ENCODE data around the gene OPN3. TPM values are rescaled to one million over a fixed set of nuclear protein-coding genes. Genes with fewer than 3 reads are reported as not detected.

The OPN3 gene
- total and polyA plus RNA-seq, 9 of the 15 experiments (the other 6 are each of a cell fraction or from before 2014, with no cell fraction given) = 4.2 to 34.6 (median 17.0) TPM

Other genes starting within 250 kb of the OPN3 start
- gene FH, start 120.6 kb downstream of the OPN3 start, total RNA-seq (2014; rRNA removed) = 130 and 160 TPM in 2 replicates
- 240 and 270 TPM in 2 replicates for gene FH, start 120.6 kb downstream of the OPN3 start, total RNA-seq (2014; rRNA removed; fragmentation: Illumina TruSeq; extraction: Trizol)
- 214 and 215 TPM in 2 replicates for gene FH, start 120.6 kb downstream of the OPN3 start, total RNA-seq (2015; rRNA removed; fragmentation: Illumina TruSeq; extraction: Trizol)
- 208 and 211 TPM in 2 replicates for gene FH, start 120.6 kb downstream of the OPN3 start, total RNA-seq (2021)
- 184 and 233 TPM in 2 replicates for gene FH, start 120.6 kb downstream of the OPN3 start, polyA plus RNA-seq (2011; rRNA removed)
- gene FH, start 120.6 kb downstream of the OPN3 start, polyA plus RNA-seq (2014; fragmentation: Illumina TruSeq; extraction: Trizol) = 187 and 196 TPM in 2 replicates
- gene FH, start 120.6 kb downstream of the OPN3 start, polyA plus RNA-seq (2014; fragmentation: Nextera tagmentation; extraction: Ambion mirVana) = 100 to 1,000 TPM; 117 to 163 TPM
- 224 and 237 TPM in 2 replicates for gene FH, start 120.6 kb downstream of the OPN3 start, polyA plus RNA-seq (2014; rRNA removed)
- gene KMO, start 108.0 kb downstream of the OPN3 start, total RNA-seq (2014; rRNA removed) = not detected in 2 replicates
- gene KMO, start 108.0 kb downstream of the OPN3 start, total RNA-seq (2014; rRNA removed; fragmentation: Illumina TruSeq; extraction: Trizol) = not detected in 2 replicates
- gene KMO, start 108.0 kb downstream of the OPN3 start, total RNA-seq (2015; rRNA removed; fragmentation: Illumina TruSeq; extraction: Trizol) = 0.11 and 0.19 TPM in 2 replicates
- not detected in 2 replicates for gene KMO, start 108.0 kb downstream of the OPN3 start, total RNA-seq (2021)
- 0.01 and 0.03 TPM in 2 replicates for gene KMO, start 108.0 kb downstream of the OPN3 start, polyA plus RNA-seq (2011; rRNA removed)
- not detected in 2 replicates for gene KMO, start 108.0 kb downstream of the OPN3 start, polyA plus RNA-seq (2014; fragmentation: Illumina TruSeq; extraction: Trizol)
- under 1 TPM in 1 of 2 experiments, not detected in 1; 0.01 TPM for gene KMO, start 108.0 kb downstream of the OPN3 start, polyA plus RNA-seq (2014; fragmentation: Nextera tagmentation; extraction: Ambion mirVana)
- gene KMO, start 108.0 kb downstream of the OPN3 start, polyA plus RNA-seq (2014; rRNA removed) = 0.04 TPM in 1 of 2 replicates, not detected in the other
- 48.5 and 54.5 TPM in 2 replicates for gene CHML, start within 50 bp of the OPN3 start, total RNA-seq (2014; rRNA removed)
- 88.3 and 95.1 TPM in 2 replicates for gene CHML, start within 50 bp of the OPN3 start, total RNA-seq (2014; rRNA removed; fragmentation: Illumina TruSeq; extraction: Trizol)
- gene CHML, start within 50 bp of the OPN3 start, total RNA-seq (2015; rRNA removed; fragmentation: Illumina TruSeq; extraction: Trizol) = 57.4 and 63.9 TPM in 2 replicates
- gene CHML, start within 50 bp of the OPN3 start, total RNA-seq (2021) = 77.4 and 84.2 TPM in 2 replicates
- 65.1 and 75.1 TPM in 2 replicates for gene CHML, start within 50 bp of the OPN3 start, polyA plus RNA-seq (2011; rRNA removed)
- 51.0 and 62.8 TPM in 2 replicates for gene CHML, start within 50 bp of the OPN3 start, polyA plus RNA-seq (2014; fragmentation: Illumina TruSeq; extraction: Trizol)
- gene CHML, start within 50 bp of the OPN3 start, polyA plus RNA-seq (2014; fragmentation: Nextera tagmentation; extraction: Ambion mirVana) = 10 to 100 TPM; 13.0 to 15.9 TPM
- 35.1 and 35.8 TPM in 2 replicates for gene CHML, start within 50 bp of the OPN3 start, polyA plus RNA-seq (2014; rRNA removed)
- not detected in 2 replicates for gene WDR64, start 11.9 kb upstream of the OPN3 start, total RNA-seq (2014; rRNA removed)
- gene WDR64, start 11.9 kb upstream of the OPN3 start, total RNA-seq (2014; rRNA removed; fragmentation: Illumina TruSeq; extraction: Trizol) = 0.06 and 0.29 TPM in 2 replicates
- not detected in 2 replicates for gene WDR64, start 11.9 kb upstream of the OPN3 start, total RNA-seq (2015; rRNA removed; fragmentation: Illumina TruSeq; extraction: Trizol)
- not detected in 2 replicates for gene WDR64, start 11.9 kb upstream of the OPN3 start, total RNA-seq (2021)
- not detected in 2 replicates for gene WDR64, start 11.9 kb upstream of the OPN3 start, polyA plus RNA-seq (2011; rRNA removed)
- 0.06 and 0.08 TPM in 2 replicates for gene WDR64, start 11.9 kb upstream of the OPN3 start, polyA plus RNA-seq (2014; fragmentation: Illumina TruSeq; extraction: Trizol)
- gene WDR64, start 11.9 kb upstream of the OPN3 start, polyA plus RNA-seq (2014; fragmentation: Nextera tagmentation; extraction: Ambion mirVana) = under 1 TPM; 0.17 to 0.21 TPM
- not detected in 2 replicates for gene WDR64, start 11.9 kb upstream of the OPN3 start, polyA plus RNA-seq (2014; rRNA removed)
- gene EXO1, start 207.8 kb upstream of the OPN3 start, total RNA-seq (2014; rRNA removed) = 79.6 and 95.1 TPM in 2 replicates
- 125 and 135 TPM in 2 replicates for gene EXO1, start 207.8 kb upstream of the OPN3 start, total RNA-seq (2014; rRNA removed; fragmentation: Illumina TruSeq; extraction: Trizol)
- gene EXO1, start 207.8 kb upstream of the OPN3 start, total RNA-seq (2015; rRNA removed; fragmentation: Illumina TruSeq; extraction: Trizol) = 101 and 108 TPM in 2 replicates
- 101 and 107 TPM in 2 replicates for gene EXO1, start 207.8 kb upstream of the OPN3 start, total RNA-seq (2021)
- gene EXO1, start 207.8 kb upstream of the OPN3 start, polyA plus RNA-seq (2011; rRNA removed) = 54.6 and 65.9 TPM in 2 replicates
- gene EXO1, start 207.8 kb upstream of the OPN3 start, polyA plus RNA-seq (2014; fragmentation: Illumina TruSeq; extraction: Trizol) = 105 and 116 TPM in 2 replicates
- 10 to 100 TPM; 36.0 to 83.9 TPM for gene EXO1, start 207.8 kb upstream of the OPN3 start, polyA plus RNA-seq (2014; fragmentation: Nextera tagmentation; extraction: Ambion mirVana)
- 69.5 and 71.9 TPM in 2 replicates for gene EXO1, start 207.8 kb upstream of the OPN3 start, polyA plus RNA-seq (2014; rRNA removed)